Adrenal gland (tissue), 12 donors: ENCODE data around the gene STX5. TPM values are rescaled to one million over a fixed set of nuclear protein-coding genes. Genes with fewer than 3 reads are reported as not detected.
A peak's percentile ranks its signal among the peaks of the same experiment; 100 is the strongest.

Source experiments
- DNase-seq, 7 donors: peaks; one replicate each; pipeline ENCODE4 v3.0.0-alpha.2; 2019 to 2020
- H3K27ac ChIP-seq, 5 donors: fragments of 200-600 bp; sonication (generic) in 4 of 5; 1 replicate in 3 of 5; 2 replicates in 2 of 5; pipeline versions ENCODE4 v1.5.1 to v1.8.0; 2016 to 2020; ENCODE audit warnings: mild to moderate bottlenecking in 1 of 5
- H3K27me3 ChIP-seq: fragments of 200-600 bp; 2 replicates; pipeline ENCODE4 v1.8.0; 2021
- H3K36me3 ChIP-seq, 2 donors: fragments of 200-600 bp; replicated peaks in 1 of 2; 1 replicate in 1 of 2; 2 replicates in 1 of 2; pipeline versions ENCODE4 v1.5.1 to v1.8.0; 2018 to 2022
- H3K4me1 ChIP-seq, 2 donors: fragments of 200-600 bp; replicated peaks in 1 of 2; 1 replicate in 1 of 2; 2 replicates in 1 of 2; pipeline versions ENCODE4 v1.5.1 to v1.8.0; 2018 to 2021
- H3K4me3 ChIP-seq, 4 donors: fragments of 200-600 bp; sonication (generic) in 3 of 4; one replicate each; pipeline ENCODE4 v1.5.1; 2016 to 2018
- H3K9me3 ChIP-seq, 3 donors: fragments of 200-600 bp; sonication (generic) in 1 of 3; replicated peaks in 1 of 3; 1 replicate in 2 of 3; 2 replicates in 1 of 3; pipeline versions ENCODE4 v1.5.1 to v1.8.0; 2016 to 2021
- CTCF ChIP-seq, 6 experiments: fragments of 450-650 bp in 4 of 6; fragments of 200-600 bp in 2 of 6; sonication (generic) in 1 of 6; IDR thresholded peaks; 1 replicate in 5 of 6; 2 replicates in 1 of 6; pipeline versions ENCODE4 v1.5.1 to v1.8.0; 2016 to 2021; ENCODE audit warnings: antibody characterized with exemption in 6 of 6, mild to moderate bottlenecking in 2 of 6, moderate library complexity in 1 of 6
- POLR2A ChIP-seq, 2 donors: fragments of 450-650 bp; IDR thresholded peaks; one replicate each; pipeline ENCODE4 v1.6.1; 2017; ENCODE audit warnings: antibody characterized with exemption in 2 of 2, mild to moderate bottlenecking in 2 of 2, moderate library complexity in 1 of 2
- WGBS, 4 donors: extraction: QIAGEN DNeasy Blood & Tissue Kit in 2 of 4; methylation state at CpG; one replicate each; pipeline versions ENCODE4 v1.1.5 to v1.1.7; 2013 to 2017; 5-methylcytosine and 5-hydroxymethylcytosine counted together
- intact Hi-C, 2 donors: fragments of 100-400 bp; cut with DNase I; formaldehyde crosslinking; loops; one replicate each; pipeline versions ENCODE4 v1.14.1 to v1.15.0; 2022 to 2023
- polyA plus RNA-seq, 3 donors: library from polyadenylated mRNA; stranded (reverse); fragments of 200-250 nt in 2 of 3; fragments of 350-450 nt in 1 of 3; fragmentation: Illumina TruSeq in 1 of 3; extraction: RNeasy Lipid Tissue Mini Kit (QIAGEN cat#74804) in 1 of 3; gene quantifications; one replicate each; pipeline ENCODE4 v1.2.3, GENCODE V29; 2013 to 2014
- total RNA-seq, 9 donors: library from RNA; depleted of rRNA in 4 of 9; stranded (reverse); fragments of >200 nt in 4 of 9; fragments of 120-200 nt in 1 of 9; fragmentation: NEBNext Ultra II Directional in 1 of 9; extraction: Animal tissue kit (Norgen Biotek cat#: 25700) in 1 of 9; gene quantifications; one replicate each; pipeline versions ENCODE4 v1.1.0 to v1.2.4, GENCODE V29; 2013 to 2023
- donor health status: healthy with polysubstance abuse.
- donor health status: Bipolar disorder and iron deficiency.
- donor health status: DM: yes; HTN: yes; CAD: no.
- donor health status: DM: no; HTN: no; CAD: no.
- donor health status: DM: no; HTN: no; CAD: no.
- donor health status: DM: yes; HTN: yes; CAD: no.

Gene STX5
- total and polyA plus RNA-seq, 12 donors = 19.7 to 59.9 (median 36.0) TPM

- Histone ChIP-seq H3K27me3 (no peaks in the 10 kb centered on the region), H3K9me3 (no peaks in the 10 kb centered on the region), H3K4me1 (peaks cover 21 to 24% of the 10 kb centered on the region in 2 donors), H3K36me3 (peaks cover 0 to 82% of the 10 kb centered on the region in 2 donors), H3K27ac (no peak overlapping the region), H3K4me3 (no peak overlapping the region)
- DNase-seq = no peak
- intact Hi-C loops = loop anchor here (5.0 to 10.0 kb wide), 2 partner anchors 33 to 71 kb away; no protein-coding TSS in a partner anchor
- no peak for TF ChIP-seq POLR2A (IDR thresholded peaks at IDR 0.05)
- no peak for TF ChIP-seq CTCF (IDR thresholded peaks at IDR 0.05)
- 81 to 94% (median 90%) methylated on average over 8 of the region's 8 CpGs for WGBS, 4 donors
Observed at GRCh38 chr11:62794201-62794775, 37.6 kb downstream of the STX5 start.

- Histone ChIP-seq H3K9me3 (no peaks in the 10 kb centered on the region), H3K27ac (peak overlapping the region; percentile 58 to 87 (median 85)), H3K36me3 (peaks cover 0 to 65% of the 10 kb centered on the region in 2 donors), H3K4me1 (peaks cover 31 to 36% of the 10 kb centered on the region in 2 donors), H3K27me3 (no peaks in the 10 kb centered on the region), H3K4me3 (peak overlapping the region in 2 of 4 donors; percentile 79 to 81)
- peak; percentile 54 to 80 (median 70) for DNase-seq
- no peak for TF ChIP-seq POLR2A (IDR thresholded peaks at IDR 0.05)
- no peak for TF ChIP-seq CTCF (IDR thresholded peaks at IDR 0.05)
- intact Hi-C loops = loop anchor here (5.0 to 10.0 kb wide), 2 partner anchors 35 to 73 kb away; no protein-coding TSS in a partner anchor
- WGBS, 4 donors = 13 to 36% (median 16%) methylated on average over 4 to 11 of the region's 11 CpGs
Observed at GRCh38 chr11:62792202-62792575, 39.7 kb downstream of the STX5 start.

GRCh38 chr11:62791501-62792201 lies 40.2 kb downstream of the STX5 start, which contains the start of gene TMEM223:
Gene TMEM223 (minus strand): TSS chr11:62792006. CDS start chr11:62791994, 12 bp downstream.
- DNase-seq = peak; percentile 84 to 91 (median 89)
- H3K36me3 ChIP-seq = peaks cover 0 to 60% of the 10 kb centered on the region in 2 donors
- TF ChIP-seq POLR2A (IDR thresholded peaks at IDR 0.05) = peak; percentile 59 to 81
- peak in 3 of 6 experiments; percentile 14 to 26 (median 21) for TF ChIP-seq CTCF (IDR thresholded peaks at IDR 0.05)
- intact Hi-C loops = loop anchor here (5.0 to 10.0 kb wide), 2 partner anchors 36 to 73 kb away; no protein-coding TSS in a partner anchor
- 0 to 1% (median 1%) methylated on average over 26 to 58 of the region's 58 CpGs for WGBS, 4 donors
- H3K4me3 ChIP-seq = peak within 1 kb of the TSS; percentile 30 to 81 (median 66)
- H3K27ac ChIP-seq = peak within 1 kb of the TSS; percentile 58 to 87 (median 85)
- peaks cover 31 to 36% of the 10 kb centered on the region in 2 donors for H3K4me1 ChIP-seq
- no peaks in the 10 kb centered on the region for H3K27me3 ChIP-seq
- no peaks in the 10 kb centered on the region for H3K9me3 ChIP-seq

GRCh38 chr11:62789576-62789975 lies 42.3 kb downstream of the STX5 start:
- TF ChIP-seq CTCF (IDR thresholded peaks at IDR 0.05) (no peak), POLR2A (IDR thresholded peaks at IDR 0.05) (no peak)
- intact Hi-C loops = loop anchor here in 1 of 2 donors (5.0 kb wide), 1 partner anchor 73 kb away; no protein-coding TSS in a partner anchor
- H3K4me1 ChIP-seq = peaks cover 38 to 46% of the 10 kb centered on the region in 2 donors

More at GRCh38 chr11:62789576-62789975, 42.3 kb downstream of the STX5 start:
- no peaks in the 10 kb centered on the region for H3K27me3 ChIP-seq
- H3K36me3 ChIP-seq = peaks cover 0 to 39% of the 10 kb centered on the region in 2 donors
- H3K4me3 ChIP-seq = no peak overlapping the region
- H3K9me3 ChIP-seq = no peaks in the 10 kb centered on the region
- WGBS, 4 donors = 49 to 80% (median 58%) methylated on average over 1 to 3 of the region's 3 CpGs
- no peak for DNase-seq
- H3K27ac ChIP-seq = no peak overlapping the region
